A673 (cell line): ENCODE results near the gene POLR1A. TPM values are rescaled to one million over a fixed set of nuclear protein-coding genes. Genes with fewer than 3 reads are reported as not detected.

Source experiments
- BruUV-seq: library from RNA; stranded (reverse); fragments of 400-500 nt; replicated peaks from 2 replicates; lab custom pipeline; 2021; lab: Mats Ljungman, UMichigan
- CTCF ChIA-PET: fragments of 300-600 bp; sonication (Branson Sonifier 250); formaldehyde crosslinking; loops from one replicate; lab custom pipeline; 2022; ENCODE audit warnings: antibody characterized with exemption; lab: Charles Lee
- POLR2A ChIA-PET: fragments of 300-600 bp; sonication (Branson Sonifier 250); formaldehyde crosslinking; loops from one replicate; lab custom pipeline; 2022; ENCODE audit warnings: antibody characterized with exemption; ENCODE audit not compliant: low non-redundant PET; lab: Charles Lee
- DNase-seq: peaks from one replicate; pipeline ENCODE4 v3.0.0-alpha.2; 2015; ENCODE audit warnings: low spot score
- H3K27ac ChIP-seq: fragments of 200-600 bp; sonication (generic); 2 replicates; pipeline ENCODE4 v1.5.1; 2016; ENCODE audit warnings: mixed run types, low read depth, mild to moderate bottlenecking, mixed read lengths, antibody characterized with exemption, low read length; ENCODE audit not compliant: poor library complexity, severe bottlenecking
- H3K27me3 ChIP-seq: fragments of 200-600 bp; sonication (generic); replicated peaks from 2 replicates; pipeline ENCODE4 v1.6.1; 2017; ENCODE audit warnings: mixed run types, low read depth, mild to moderate bottlenecking, mixed read lengths, antibody characterized with exemption, low read length; ENCODE audit not compliant: insufficient read depth, poor library complexity
- H3K36me3 ChIP-seq: fragments of 200-600 bp; sonication (generic); 2 replicates; pipeline ENCODE4 v1.6.1; 2016; ENCODE audit warnings: mixed run types, mild to moderate bottlenecking, mixed read lengths, antibody characterized with exemption, low read length; ENCODE audit not compliant: insufficient read depth, poor library complexity, severe bottlenecking
- H3K4me1 ChIP-seq: fragments of 200-600 bp; sonication (generic); 2 replicates; pipeline ENCODE4 v1.6.1; 2017; ENCODE audit warnings: mixed run types, mild to moderate bottlenecking, mixed read lengths, antibody characterized with exemption, low read length; ENCODE audit not compliant: insufficient read depth, poor library complexity, severe bottlenecking
- H3K4me3 ChIP-seq: fragments of 200-600 bp; sonication (generic); 2 replicates; pipeline ENCODE4 v1.5.1; 2016; ENCODE audit warnings: low read depth, mixed run types, mild to moderate bottlenecking, mixed read lengths, low read length; ENCODE audit not compliant: poor library complexity, severe bottlenecking
- H3K9me3 ChIP-seq: fragments of 200-600 bp; sonication (generic); 2 replicates; pipeline ENCODE4 v1.6.1; 2016; ENCODE audit warnings: mixed run types, low read depth, mild to moderate bottlenecking, mixed read lengths, antibody characterized with exemption, low read length; ENCODE audit not compliant: poor library complexity, severe bottlenecking
- EZH2 ChIP-seq: fragments of 200-600 bp; sonication (generic); IDR thresholded peaks from 2 replicates; pipeline ENCODE4 v1.6.1; 2017; ENCODE audit warnings: borderline replicate concordance, low read depth, mild to moderate bottlenecking, mixed read lengths, antibody characterized with exemption, low read length; ENCODE audit not compliant: poor library complexity, severe bottlenecking
- intact Hi-C: fragments of 100-400 bp; cut with micrococcal nuclease; formaldehyde crosslinking; loops from one replicate; pipeline ENCODE4 v1.10.0; 2022; ENCODE audit not compliant: unreplicated experiment
- total RNA-seq: library from RNA; stranded (reverse); gene quantifications from 2 replicates; pipeline ENCODE4 v1.2.3, GENCODE V29; 2021
- TF ChIP-seq, protein P1 (sequence below): fragments of 300-800, 200-600 bp; sonication (generic); conservative IDR thresholded peaks from 2 replicates; pipeline ENCODE4 v1.5.1; 2017; ENCODE audit warnings: low read depth, mild to moderate bottlenecking, antibody characterized with exemption, low read length, moderate library complexity, mixed read lengths

The POLR1A gene
- total RNA-seq, 1 experiment from 2014 or later, result 81.2 TPM

GRCh38 chr2:86048888-86049287, 56.8 kb downstream of the POLR1A start:
- Histone ChIP-seq H3K4me1 (no peaks in the 10 kb centered on the region), H3K27ac (no peak overlapping the region), H3K36me3 (peaks cover 80% of the 10 kb centered on the region), H3K27me3 (no peaks in the 10 kb centered on the region), H3K4me3 (no peak overlapping the region), H3K9me3 (no peaks in the 10 kb centered on the region)
- CTCF ChIA-PET, result no interaction called here
- BruUV-seq, result no TSS peak
- intact Hi-C loops, result no loop called here
- no peak for TF ChIP-seq EZH2
- TF ChIP-seq, protein P1, sequence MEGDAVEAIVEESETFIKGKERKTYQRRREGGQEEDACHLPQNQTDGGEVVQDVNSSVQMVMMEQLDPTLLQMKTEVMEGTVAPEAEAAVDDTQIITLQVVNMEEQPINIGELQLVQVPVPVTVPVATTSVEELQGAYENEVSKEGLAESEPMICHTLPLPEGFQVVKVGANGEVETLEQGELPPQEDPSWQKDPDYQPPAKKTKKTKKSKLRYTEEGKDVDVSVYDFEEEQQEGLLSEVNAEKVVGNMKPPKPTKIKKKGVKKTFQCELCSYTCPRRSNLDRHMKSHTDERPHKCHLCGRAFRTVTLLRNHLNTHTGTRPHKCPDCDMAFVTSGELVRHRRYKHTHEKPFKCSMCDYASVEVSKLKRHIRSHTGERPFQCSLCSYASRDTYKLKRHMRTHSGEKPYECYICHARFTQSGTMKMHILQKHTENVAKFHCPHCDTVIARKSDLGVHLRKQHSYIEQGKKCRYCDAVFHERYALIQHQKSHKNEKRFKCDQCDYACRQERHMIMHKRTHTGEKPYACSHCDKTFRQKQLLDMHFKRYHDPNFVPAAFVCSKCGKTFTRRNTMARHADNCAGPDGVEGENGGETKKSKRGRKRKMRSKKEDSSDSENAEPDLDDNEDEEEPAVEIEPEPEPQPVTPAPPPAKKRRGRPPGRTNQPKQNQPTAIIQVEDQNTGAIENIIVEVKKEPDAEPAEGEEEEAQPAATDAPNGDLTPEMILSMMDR, result no peak
- no peak for DNase-seq
- POLR2A ChIA-PET, result no interaction called here

DNA sequence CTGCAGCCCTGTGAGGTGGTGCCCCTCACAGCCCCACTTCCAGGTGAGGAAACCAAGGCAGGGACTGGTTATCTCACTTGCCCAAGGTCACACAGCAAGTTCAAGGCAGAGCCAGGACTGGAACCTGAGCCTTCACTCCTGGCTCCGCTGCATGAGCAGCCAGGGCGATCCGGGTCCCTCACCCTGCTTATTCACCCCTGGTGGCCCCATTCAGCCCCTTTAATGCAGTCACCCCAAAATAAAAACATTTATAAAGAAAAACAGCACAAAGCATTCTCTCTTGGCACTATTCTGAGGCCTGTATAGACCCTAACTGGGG, 57.3 kb downstream of the POLR1A start:
- Histone ChIP-seq H3K4me1 (no peaks in the 10 kb centered on the region), H3K9me3 (no peaks in the 10 kb centered on the region), H3K4me3 (no peak overlapping the region), H3K27me3 (no peaks in the 10 kb centered on the region), H3K27ac (no peak overlapping the region), H3K36me3 (peaks cover 80% of the 10 kb centered on the region)
- CTCF ChIA-PET, result no interaction called here
- POLR2A ChIA-PET, result no interaction called here
- no peak for TF ChIP-seq EZH2
- TF ChIP-seq, protein P1, result no peak
- DNase-seq, result no peak
- intact Hi-C loops, result no loop called here
- BruUV-seq, result no TSS peak

GRCh38 chr2:86047575-86048382, 57.9 kb downstream of the POLR1A start:
- H3K36me3 ChIP-seq, result peaks cover 82% of the 10 kb centered on the region
- POLR2A ChIA-PET, result no interaction called here
- TF ChIP-seq EZH2, result no peak
- TF ChIP-seq, protein P1, result no peak

More at GRCh38 chr2:86047575-86048382, 57.9 kb downstream of the POLR1A start:
- no peak overlapping the region for H3K4me3 ChIP-seq
- H3K9me3 ChIP-seq, result no peaks in the 10 kb centered on the region
- BruUV-seq, result no TSS peak
- DNase-seq, result no peak
- intact Hi-C loops, result no loop called here
- CTCF ChIA-PET, result no interaction called here
- H3K27me3 ChIP-seq, result no peaks in the 10 kb centered on the region
- no peak overlapping the region for H3K27ac ChIP-seq
- no peaks in the 10 kb centered on the region for H3K4me1 ChIP-seq
